Measurements from ENCODE around the gene SRA1. TPM values are rescaled to one million over a fixed set of nuclear protein-coding genes. Genes with fewer than 3 reads are reported as not detected.

SRA1 gene
- total RNA-seq, 2 donors from 2014 or later = 10.9 to 12.5 TPM

- Histone ChIP-seq H3K27ac (no peak overlapping the region), H3K27me3 (no peaks in the 10 kb centered on the region), H3K9me3 (no peaks in the 10 kb centered on the region), H3K36me3 (replicated peaks in 1 of 2; ENCODE audit: insufficient read depth in 1 of 2, low read depth in 2 of 2) (peaks cover 9 to 37% of the 10 kb centered on the region in 2 donors), H3K4me3 (no peak overlapping the region), H3K4me1 (peaks cover 21% of the 10 kb centered on the region)
- intact Hi-C loops (cut with DNase I) = no loop called here
- WGBS, 2 donors = 89% methylated on average over 5 of the region's 5 CpGs
- ATAC-seq (no peak), DNase-seq (no peak)
- no peak for TF ChIP-seq POLR2A (IDR thresholded peaks at IDR 0.05)
- no peak for TF ChIP-seq CTCF (IDR thresholded peaks at IDR 0.05)
These were observed 14.3 kb downstream of the SRA1 start for GRCh38 chr5:140542972-140543371.

- Histone ChIP-seq H3K4me1 (no peaks in the 10 kb centered on the region), H3K9me3 (no peaks in the 10 kb centered on the region), H3K36me3 (replicated peaks in 1 of 2; ENCODE audit: insufficient read depth in 1 of 2, low read depth in 2 of 2) (peaks cover 9 to 47% of the 10 kb centered on the region in 2 donors), H3K27me3 (no peaks in the 10 kb centered on the region), H3K4me3 (no peak overlapping the region), H3K27ac (no peak overlapping the region)
- intact Hi-C loops (cut with DNase I) = no loop called here
- WGBS, 2 donors = 88% methylated on average over 1 of the region's 1 CpG
- TF ChIP-seq CTCF (IDR thresholded peaks at IDR 0.05) (no peak), POLR2A (IDR thresholded peaks at IDR 0.05) (no peak)
- ATAC-seq (no peak), DNase-seq (no peak)
These were observed 17.0 kb downstream of the SRA1 start for GRCh38 chr5:140540227-140540626.

- DNase-seq (no peak), ATAC-seq (no peak)
- intact Hi-C loops (cut with DNase I) = no loop called here
- H3K36me3 ChIP-seq (replicated peaks in 1 of 2; ENCODE audit: insufficient read depth in 1 of 2, low read depth in 2 of 2) = peaks cover 0 to 30% of the 10 kb centered on the region in 2 donors
- TF ChIP-seq CTCF (IDR thresholded peaks at IDR 0.05) (no peak), POLR2A (IDR thresholded peaks at IDR 0.05) (no peak)
- H3K27ac ChIP-seq = no peak overlapping the region
- no peaks in the 10 kb centered on the region for H3K27me3 ChIP-seq
- no peak overlapping the region for H3K4me3 ChIP-seq
- 64 to 74% methylated on average over 2 of the region's 2 CpGs for WGBS, 2 donors
- H3K9me3 ChIP-seq = no peaks in the 10 kb centered on the region
- H3K4me1 ChIP-seq = no peaks in the 10 kb centered on the region
These were observed 33.3 kb downstream of the SRA1 start for GRCh38 chr5:140524003-140524402.

GRCh38 chr5:140513124-140513523, 44.1 kb downstream of the SRA1 start:
- H3K9me3 ChIP-seq = no peaks in the 10 kb centered on the region
- WGBS, 2 donors = 94 to 100% methylated on average over 2 of the region's 2 CpGs
- no peaks in the 10 kb centered on the region for H3K27me3 ChIP-seq
- no peak for TF ChIP-seq CTCF (IDR thresholded peaks at IDR 0.05)
- DNase-seq = no peak
- H3K36me3 ChIP-seq (replicated peaks in 1 of 2; ENCODE audit: insufficient read depth in 1 of 2, low read depth in 2 of 2) = peaks cover 22 to 25% of the 10 kb centered on the region in 2 donors
- H3K4me1 ChIP-seq = no peaks in the 10 kb centered on the region
- H3K27ac ChIP-seq = no peak overlapping the region
- no peak for ATAC-seq
- intact Hi-C loops (cut with DNase I) = no loop called here
- H3K4me3 ChIP-seq = no peak overlapping the region

GRCh38 chr5:140509898-140510297, 47.4 kb downstream of the SRA1 start:
- no peak overlapping the region for H3K4me3 ChIP-seq
- peaks cover 34 to 39% of the 10 kb centered on the region in 2 donors for H3K36me3 ChIP-seq (replicated peaks in 1 of 2; ENCODE audit: insufficient read depth in 1 of 2, low read depth in 2 of 2)
- no peaks in the 10 kb centered on the region for H3K27me3 ChIP-seq
- H3K27ac ChIP-seq = no peak overlapping the region
- H3K4me1 ChIP-seq = no peaks in the 10 kb centered on the region
- 73 to 80% methylated on average over 4 of the region's 4 CpGs for WGBS, 2 donors
- no peak for ATAC-seq
- DNase-seq = no peak
- no peak for TF ChIP-seq POLR2A (IDR thresholded peaks at IDR 0.05)
- no peak for TF ChIP-seq CTCF (IDR thresholded peaks at IDR 0.05)
- intact Hi-C loops (cut with DNase I) = no loop called here
- H3K9me3 ChIP-seq = no peaks in the 10 kb centered on the region

All from body of pancreas (tissue), 4 donors.